HG03460 (cell line): ENCODE results near the gene CDKAL1.
A peak's percentile ranks its signal among the peaks of the same experiment; 100 is the strongest.

Experiments
- ATAC-seq: cut with Tn5 transposase; IDR thresholded peaks from one replicate; pipeline ENCODE4 v1.9.1; 2021; ENCODE audit not compliant: unreplicated experiment

Gene CDKAL1

DNA sequence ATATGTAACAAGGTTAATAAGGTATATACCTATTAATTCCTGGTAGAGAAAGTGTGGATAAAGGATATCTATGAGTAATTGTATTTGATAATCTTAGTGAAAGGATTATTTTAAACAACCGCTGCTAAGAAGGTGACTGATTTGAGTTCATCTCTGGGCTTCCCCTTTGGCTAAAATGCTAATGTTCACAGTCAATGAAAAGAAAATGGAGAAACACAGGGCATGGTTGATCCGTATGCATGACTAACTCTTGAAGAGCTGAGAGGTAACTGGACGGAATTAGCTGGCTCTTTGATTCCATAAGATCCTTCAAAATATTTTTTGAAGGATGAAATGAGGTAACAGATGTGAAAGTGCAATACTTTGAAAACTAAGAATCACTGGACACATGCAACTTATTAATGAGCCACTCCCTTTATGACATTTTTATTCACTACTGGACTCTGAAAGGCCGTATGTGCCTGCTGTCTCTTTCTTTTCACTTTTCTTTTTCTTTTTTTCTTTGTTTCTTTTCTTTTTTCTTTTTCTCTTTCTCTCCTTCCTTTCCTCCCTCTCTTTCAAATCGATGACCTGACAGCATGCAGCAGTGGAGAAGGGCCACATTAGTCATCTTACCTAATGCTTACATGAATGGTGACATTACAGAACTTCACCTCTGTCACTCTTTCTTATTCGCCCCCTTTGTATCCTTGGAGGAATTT, 464.6 kb downstream of the CDKAL1 start:
- ATAC-seq: no peak

DNA sequence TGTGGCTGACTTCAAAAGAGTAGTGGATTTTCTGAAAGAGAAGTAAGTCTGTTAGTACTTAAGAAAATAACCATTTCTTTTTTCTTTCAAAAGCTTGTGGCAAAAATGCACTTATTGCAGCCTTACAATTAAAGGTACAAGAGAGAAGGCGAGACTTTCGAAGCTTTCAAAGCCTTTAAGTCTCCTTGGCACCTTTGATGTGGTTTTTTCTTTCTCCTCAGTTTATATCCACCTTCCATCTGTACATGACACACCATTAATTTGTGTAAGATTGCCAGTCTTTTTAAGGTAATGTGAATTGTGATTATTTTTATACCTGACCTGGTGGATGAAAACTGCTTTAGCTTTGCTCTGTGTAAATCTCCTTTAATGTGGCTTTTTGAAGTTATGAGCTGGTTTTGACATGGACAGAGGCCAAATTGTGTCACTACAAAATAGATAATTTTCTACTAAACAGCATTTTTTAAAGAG, 466.1 kb downstream of the CDKAL1 start:
- ATAC-seq: no peak

DNA sequence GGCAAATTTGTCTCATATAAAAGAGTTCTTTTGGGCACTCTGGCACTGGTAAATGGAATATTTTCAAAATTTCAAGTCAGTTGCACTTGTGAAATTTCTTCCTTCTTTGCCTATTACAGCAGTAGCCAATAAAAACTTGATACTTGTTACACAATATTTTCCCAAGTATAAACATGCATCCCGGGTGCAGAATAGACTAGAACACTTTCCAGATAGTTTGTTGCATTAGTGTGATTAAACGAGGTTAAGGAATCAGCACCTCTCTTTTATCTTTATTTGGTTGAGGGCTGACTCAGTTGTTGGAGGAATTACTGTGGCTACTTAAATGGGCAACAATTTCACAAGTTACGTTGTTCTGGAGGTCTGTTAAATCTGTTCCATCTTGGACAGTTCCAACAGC, 467.5 kb downstream of the CDKAL1 start:
- ATAC-seq: no peak

- peak; percentile 85 for ATAC-seq
Measured at GRCh38 chr6:21003780-21004541, 469.7 kb downstream of the CDKAL1 start.

- no peak for ATAC-seq
Measured at GRCh38 chr6:21005816-21006570, 471.7 kb downstream of the CDKAL1 start.

- no peak for ATAC-seq
Measured at GRCh38 chr6:21019614-21020013, 485.4 kb downstream of the CDKAL1 start.

- ATAC-seq: peak; percentile 93
Measured at GRCh38 chr6:21022343-21023107, 488.3 kb downstream of the CDKAL1 start.

DNA sequence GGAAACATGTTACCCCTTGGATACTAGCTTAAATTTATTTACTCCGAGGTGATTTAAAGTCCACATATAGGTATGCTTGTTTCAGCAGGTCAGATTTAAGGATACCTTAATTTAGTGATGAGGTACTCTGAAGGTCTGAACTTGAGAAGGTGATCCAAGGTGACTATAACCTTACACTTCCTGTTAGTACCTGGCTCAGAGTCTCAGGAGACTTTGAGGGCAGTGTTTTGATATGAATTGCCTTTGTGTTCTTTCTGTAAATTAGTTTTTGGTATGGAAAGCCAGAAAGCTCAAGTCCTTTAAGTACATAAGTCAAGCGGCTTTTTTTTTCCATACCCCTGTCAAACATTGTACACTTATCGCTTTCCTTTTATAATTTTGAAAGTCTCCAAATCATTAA, 489.0 kb downstream of the CDKAL1 start:
- ATAC-seq: no peak

- ATAC-seq: no peak
Measured at GRCh38 chr6:21024616-21025015, 490.4 kb downstream of the CDKAL1 start.

GRCh38 chr6:21026576-21027273, 492.5 kb downstream of the CDKAL1 start:
- no peak for ATAC-seq

DNA sequence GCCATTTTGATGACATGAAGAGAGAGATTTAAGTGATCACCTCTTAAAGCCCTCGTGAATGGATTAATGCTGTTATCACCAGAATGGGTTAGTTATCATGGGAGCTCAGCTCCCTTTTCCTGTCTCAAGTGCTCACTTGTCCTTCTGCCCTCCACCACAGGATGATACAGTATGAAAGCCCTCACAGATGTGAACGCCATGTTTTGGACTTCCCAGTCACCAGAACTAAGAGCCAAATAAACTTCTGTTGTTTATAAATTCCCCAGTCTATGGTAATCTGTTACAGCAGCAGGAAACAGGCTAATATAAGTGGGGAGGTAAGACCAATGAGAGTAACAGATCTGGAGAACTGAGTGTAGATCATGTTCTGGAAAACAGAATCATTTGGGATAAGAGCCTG, 493.2 kb downstream of the CDKAL1 start:
- ATAC-seq: no peak

- ATAC-seq: no peak
Measured at GRCh38 chr6:21031182-21031581, 496.9 kb downstream of the CDKAL1 start.

DNA sequence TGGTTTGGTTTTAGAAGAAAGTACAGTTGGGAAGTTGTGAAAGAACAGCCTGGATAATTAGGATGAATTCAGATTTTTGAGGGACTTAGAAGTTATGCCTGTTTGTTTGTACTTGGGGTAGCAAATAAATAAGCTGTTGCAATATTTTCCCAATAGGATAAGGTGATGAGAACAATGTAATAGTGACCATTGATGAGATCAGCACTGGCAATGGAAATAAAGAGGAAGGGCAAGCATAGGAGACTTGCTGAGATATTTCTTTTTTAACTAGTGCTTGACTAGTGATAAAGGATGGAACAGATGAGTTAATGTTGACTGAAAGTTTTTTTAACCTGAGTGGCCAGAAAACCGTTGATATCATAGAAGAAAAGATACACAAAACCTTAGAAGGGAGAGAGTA, 498.8 kb downstream of the CDKAL1 start:
- no peak for ATAC-seq

DNA sequence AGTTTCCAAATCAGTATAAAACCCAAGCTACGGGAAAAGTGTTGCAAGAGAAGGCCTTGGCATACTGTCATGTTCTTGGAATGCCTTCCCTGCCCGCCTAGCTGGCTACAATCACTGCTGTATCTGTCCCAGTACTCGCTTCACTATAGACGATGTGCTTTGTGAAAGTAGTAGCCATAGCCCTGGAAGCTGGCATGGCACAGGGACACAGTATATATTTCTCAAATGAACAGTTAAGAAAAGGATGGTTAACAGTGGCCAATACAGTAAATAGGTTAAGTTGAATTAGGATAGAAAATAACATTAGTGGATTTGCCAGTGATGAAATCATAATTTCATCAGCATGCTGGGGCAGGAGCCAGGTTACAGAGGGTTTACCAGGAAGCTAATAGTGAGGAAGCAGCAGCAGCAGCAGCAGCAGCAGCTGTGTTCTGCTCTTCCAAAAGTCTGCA, 499.3 kb downstream of the CDKAL1 start:
- ATAC-seq: no peak

GRCh38 chr6:21034345-21034744, 500.1 kb downstream of the CDKAL1 start:
- ATAC-seq: no peak

GRCh38 chr6:21037453-21037852, 503.2 kb downstream of the CDKAL1 start:
- ATAC-seq: peak; percentile 64

DNA sequence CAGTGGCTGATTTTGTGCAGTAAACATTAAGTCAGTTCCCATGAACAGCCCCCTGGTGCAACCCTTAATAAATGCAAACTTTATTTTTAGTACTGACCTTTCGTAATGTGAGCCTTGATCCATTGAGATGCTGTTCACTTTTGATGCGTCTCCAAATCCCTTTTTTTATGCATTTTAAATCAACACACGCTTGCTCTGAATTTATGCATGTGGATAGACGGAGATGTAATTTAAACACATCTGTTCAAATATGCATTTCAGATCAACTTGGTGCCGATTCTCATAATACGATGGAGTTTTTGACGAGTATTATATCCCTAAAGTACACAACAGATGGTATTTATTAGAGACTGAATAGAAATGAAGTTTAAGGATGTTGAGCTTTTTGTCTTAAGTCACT, 505.7 kb downstream of the CDKAL1 start:
- no peak for ATAC-seq

DNA sequence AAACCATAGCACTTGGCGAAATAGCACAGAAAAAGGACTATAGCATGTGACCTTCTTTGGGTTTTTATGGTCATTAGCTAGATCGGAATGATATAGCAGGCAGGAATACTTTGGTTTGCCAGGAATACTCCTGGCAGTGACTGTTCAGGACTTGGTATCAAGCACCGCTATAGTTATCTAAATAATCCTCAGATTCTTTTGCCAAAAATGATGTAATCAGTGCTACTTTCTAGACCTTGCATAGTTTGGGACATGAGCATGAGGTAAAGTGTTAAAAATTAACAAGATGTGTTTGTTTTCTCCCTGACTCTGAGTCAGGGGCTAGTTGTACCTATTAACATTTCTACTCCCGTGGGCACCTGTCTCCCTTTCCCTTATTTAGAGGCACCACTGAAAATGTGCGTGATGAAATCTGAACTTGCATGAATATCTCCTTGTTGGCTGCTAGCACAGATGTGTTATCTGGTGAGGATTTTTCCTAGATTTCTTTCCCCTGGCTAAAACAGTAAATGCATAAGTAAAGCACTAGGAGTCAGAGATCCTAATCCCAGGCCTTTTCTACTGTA, 511.0 kb downstream of the CDKAL1 start:
- no peak for ATAC-seq

DNA sequence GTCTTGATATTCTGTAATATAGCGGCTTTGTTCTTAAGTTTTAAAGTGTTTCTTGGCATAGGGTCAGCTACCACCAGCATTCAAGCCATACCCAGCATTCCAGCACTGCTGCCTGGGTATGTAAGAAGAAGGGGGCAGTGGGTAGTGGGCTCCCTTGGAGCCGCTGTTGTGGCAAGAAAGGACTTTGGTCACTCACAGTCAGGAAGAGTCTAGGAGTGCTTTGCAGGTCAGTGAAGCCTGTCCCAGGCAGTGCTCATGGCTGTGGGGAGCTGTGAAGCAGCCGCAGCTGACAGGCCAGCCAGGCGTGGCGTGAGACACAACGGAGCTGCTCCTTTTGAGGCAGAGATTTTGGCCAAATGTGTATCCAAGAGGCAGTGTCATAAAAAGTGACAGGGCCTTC, 512.0 kb downstream of the CDKAL1 start:
- no peak for ATAC-seq

DNA sequence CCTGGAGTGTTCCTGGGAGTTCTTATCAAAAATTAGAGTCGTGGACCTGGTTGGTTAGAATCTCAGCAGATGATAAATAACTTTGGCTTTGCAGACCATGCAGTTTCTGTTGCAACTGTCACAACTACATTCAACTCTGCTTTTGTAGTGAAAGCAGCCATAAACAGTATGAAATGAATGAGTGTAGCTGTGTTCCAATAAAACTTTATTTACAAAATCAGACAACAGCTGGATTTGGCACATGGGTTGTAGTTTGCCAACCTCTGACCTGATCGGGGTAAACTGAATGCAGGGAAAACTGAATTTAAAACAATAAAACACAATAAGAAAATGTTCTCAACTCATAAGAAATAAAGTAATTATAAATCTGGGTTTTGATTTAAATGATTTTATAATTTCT, 513.8 kb downstream of the CDKAL1 start:
- ATAC-seq: no peak
